Mammary epithelial cell (primary cell): ENCODE data around the gene MICAL2.

Experiments used
- CTCF ChIP-seq, 2 donors: IDR thresholded peaks in 1 of 2; conservative IDR thresholded peaks in 1 of 2; 2 replicates each; pipeline ENCODE4 v1.5.1; 2011 to 2012; ENCODE audit warnings: inconsistent platforms in 2 of 2, low read length in 2 of 2, mild to moderate bottlenecking in 2 of 2, control low read depth in 1 of 2, low read depth in 1 of 2; ENCODE audit not compliant: insufficient read depth in 1 of 2; ENCODE audit errors: extremely low read depth in 1 of 2
- EZH2 ChIP-seq: IDR thresholded peaks from 2 replicates; pipeline ENCODE4 v1.6.1; 2012; ENCODE audit warnings: low read length, inconsistent platforms, borderline replicate concordance

- TF ChIP-seq CTCF (conservative IDR thresholded peaks at IDR 0.05 in 1 of 2, IDR thresholded peaks at IDR 0.05 in 1 of 2; ENCODE audit: extremely low read depth in 1 of 2, insufficient read depth in 1 of 2, low read depth in 1 of 2, low read length in 2 of 2) = no peak
- no peak for TF ChIP-seq EZH2
These were observed 9.1 kb downstream of the MICAL2 start for GRCh38 chr11:12119502-12119901.
